CD14-positive monocyte (primary cell): ENCODE measurements around the gene TMEM218. TPM values are rescaled to one million over a fixed set of nuclear protein-coding genes. Genes with fewer than 3 reads are reported as not detected.

Experiments
- DNase-seq, 3 donors: peaks; one replicate each; pipeline ENCODE4 v3.0.0-alpha.2; 2011 to 2022
- H2AFZ ChIP-seq: 2 replicates; pipeline ENCODE4 v1.6.0; 2012; ENCODE audit warnings: mild to moderate bottlenecking, low read depth, low read length, inconsistent platforms; ENCODE audit not compliant: insufficient read depth, poor library complexity, severe bottlenecking
- H3K27ac ChIP-seq, 2 donors: 1 replicate in 1 of 2; 2 replicates in 1 of 2; pipeline ENCODE4 v1.5.1; 2012 to 2013; ENCODE audit warnings: low read length in 2 of 2, control low read depth in 1 of 2, inconsistent platforms in 1 of 2, low read depth in 1 of 2, mild to moderate bottlenecking in 1 of 2
- H3K27me3 ChIP-seq, 2 donors: one replicate each; pipeline versions ENCODE4 v1.6.0 to v1.6.1; 2011 to 2013; ENCODE audit warnings: low read length in 2 of 2; ENCODE audit not compliant: control insufficient read depth in 2 of 2, insufficient read depth in 2 of 2
- H3K36me3 ChIP-seq, 2 donors: replicated peaks in 1 of 2; 1 replicate in 1 of 2; 2 replicates in 1 of 2; pipeline versions ENCODE4 v1.5.1 to v1.6.1; 2012 to 2013; ENCODE audit warnings: low read length in 2 of 2, control low read depth in 1 of 2, inconsistent platforms in 1 of 2, mild to moderate bottlenecking in 1 of 2; ENCODE audit not compliant: insufficient read depth in 2 of 2, control insufficient read depth in 1 of 2
- H3K4me1 ChIP-seq, 2 donors: 1 replicate in 1 of 2; 2 replicates in 1 of 2; pipeline versions ENCODE4 v1.5.1 to v1.6.1; 2012 to 2013; ENCODE audit warnings: low read length in 2 of 2, control low read depth in 1 of 2, inconsistent platforms in 1 of 2, mild to moderate bottlenecking in 1 of 2, moderate library complexity in 1 of 2; ENCODE audit not compliant: insufficient read depth in 2 of 2, control insufficient read depth in 1 of 2
- H3K4me2 ChIP-seq: replicated peaks from 2 replicates; pipeline ENCODE3; 2012; ENCODE audit warnings: low read length, moderate library complexity, mild to moderate bottlenecking; ENCODE audit not compliant: poor library complexity, severe bottlenecking; ENCODE audit errors: extremely low read depth
- H3K4me3 ChIP-seq, 3 experiments: fragments of 200-600 bp in 1 of 3; sonication (generic) in 1 of 3; replicated peaks in 1 of 3; 1 replicate in 2 of 3; 2 replicates in 1 of 3; pipeline ENCODE4 v1.5.1; 2011 to 2013; ENCODE audit warnings: low read length in 3 of 3, mild to moderate bottlenecking in 3 of 3, control low read depth in 2 of 3, low read depth in 2 of 3, inconsistent platforms in 1 of 3, moderate library complexity in 1 of 3
- H3K79me2 ChIP-seq: 2 replicates; pipeline ENCODE4 v1.6.0; 2012; ENCODE audit warnings: mild to moderate bottlenecking, control low read depth, inconsistent platforms, low read length, moderate library complexity; ENCODE audit not compliant: insufficient read depth
- H3K9ac ChIP-seq: 2 replicates; pipeline ENCODE4 v1.6.0; 2017; ENCODE audit warnings: low read length, mild to moderate bottlenecking; ENCODE audit not compliant: insufficient read depth, poor library complexity, severe bottlenecking
- H3K9me3 ChIP-seq, 2 donors: replicated peaks in 1 of 2; 1 replicate in 1 of 2; 2 replicates in 1 of 2; pipeline versions ENCODE4 v1.5.1 to v1.6.1; 2012 to 2013; ENCODE audit warnings: low read length in 2 of 2, control low read depth in 1 of 2; ENCODE audit not compliant: control insufficient read depth in 1 of 2, insufficient read depth in 1 of 2
- H4K20me1 ChIP-seq: 2 replicates; pipeline ENCODE4 v1.6.0; 2012; ENCODE audit warnings: mild to moderate bottlenecking, low read length, control low read depth, moderate library complexity; ENCODE audit not compliant: insufficient read depth
- H3K27ac Mint-ChIP-seq, 7 donors: one replicate each; pipeline ENCODE4 v1.8.0; 2020; ENCODE audit warnings: mild to moderate bottlenecking in 7 of 7, mixed read lengths in 7 of 7, moderate library complexity in 6 of 7, inconsistent platforms in 2 of 7
- H3K27me3 Mint-ChIP-seq, 3 donors: one replicate each; pipeline ENCODE4 v1.8.0; 2021 to 2022; ENCODE audit warnings: low read depth in 3 of 3, mild to moderate bottlenecking in 3 of 3, mixed read lengths in 3 of 3, moderate library complexity in 3 of 3, inconsistent platforms in 1 of 3
- H3K36me3 Mint-ChIP-seq, 2 donors: one replicate each; pipeline ENCODE4 v1.8.0; 2020; ENCODE audit warnings: mixed read lengths in 2 of 2, inconsistent platforms in 1 of 2, mild to moderate bottlenecking in 1 of 2
- H3K4me1 Mint-ChIP-seq: one replicate; pipeline ENCODE4 v1.8.0; 2020; ENCODE audit warnings: mild to moderate bottlenecking, mixed read lengths
- H3K4me3 Mint-ChIP-seq, 2 donors: one replicate each; pipeline ENCODE4 v1.8.0; 2020; ENCODE audit warnings: mild to moderate bottlenecking in 2 of 2, mixed read lengths in 2 of 2, moderate library complexity in 1 of 2
- H3K9me3 Mint-ChIP-seq, 7 donors: one replicate each; pipeline ENCODE4 v1.8.0; 2020 to 2022; ENCODE audit warnings: mixed read lengths in 7 of 7, mild to moderate bottlenecking in 6 of 7, moderate library complexity in 6 of 7, inconsistent platforms in 2 of 7
- WGBS: methylation state at CpG from one replicate; pipeline ENCODE4 v1.1.5; 2013; ENCODE audit warnings: missing lambda C conversion rate; ENCODE audit not compliant: insufficient coverage; 5-methylcytosine and 5-hydroxymethylcytosine counted together
- intact Hi-C, 2 donors: fragments of 100-400 bp; cut with micrococcal nuclease; formaldehyde crosslinking; loops; one replicate each; pipeline versions ENCODE4 v1.15.0 to v1.15.1; 2023
- polyA plus RNA-seq, 3 donors: library from polyadenylated mRNA; depleted of rRNA in 1 of 3; unstranded in 2 of 3; stranded (reverse) in 1 of 3; fragments of 300-500 nt in 2 of 3; fragments of >200 nt in 1 of 3; fragmentation: Illumina TruSeq in 2 of 3; gene quantifications; 1 replicate in 2 of 3; 2 replicates in 1 of 3; pipeline ENCODE4 v1.2.3, GENCODE V29; 2012 to 2021
- TF ChIP-seq, protein P1 (sequence below): fragments of 200-600 bp; IDR thresholded peaks from one replicate; pipeline ENCODE4 v1.8.0; 2022; ENCODE audit warnings: antibody characterized with exemption, mild to moderate bottlenecking

Gene TMEM218
- polyA plus RNA-seq, 3 donors, result 40.3 to 57.7 (median 55.7) TPM

DNA sequence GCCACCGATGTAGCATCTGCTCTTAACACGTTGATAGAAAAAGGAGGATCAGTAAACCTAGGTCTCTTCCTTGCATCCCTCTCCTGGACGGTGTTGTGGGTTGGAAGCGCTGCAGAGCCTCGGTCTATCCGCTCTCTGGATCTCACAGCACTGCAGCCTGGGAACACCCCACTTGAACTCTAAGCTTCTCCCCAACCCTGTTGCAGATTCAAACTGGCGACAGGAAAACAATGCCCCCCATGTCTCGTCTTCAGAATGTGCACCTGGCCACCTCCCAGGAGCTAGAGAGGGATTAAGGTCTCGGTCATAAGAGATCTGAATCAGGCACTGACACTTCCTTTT, 454 bp downstream of the TMEM218 start:
- peak in 1 of 3 donors; percentile 17 for DNase-seq
- no peaks in the 10 kb centered on the region for H3K27me3 ChIP-seq
- H3K4me1 ChIP-seq, result peaks cover 17 to 19% of the 10 kb centered on the region in 2 donors
- intact Hi-C loops, result loop anchor here (5.0 kb wide), 2 partner anchors 39 to 49 kb away; partner anchors contain the start of gene SLC37A2 (in 1 of the 2)
- peaks cover 20% of the 10 kb centered on the region for H3K4me1 Mint-ChIP-seq
- H3K36me3 ChIP-seq, result no peaks in the 10 kb centered on the region
- 0% methylated on average over 5 of the region's 9 CpGs for WGBS
- no peaks in the 10 kb centered on the region for H3K9me3 ChIP-seq
- H3K27ac ChIP-seq, result peak overlapping the region; percentile 86 to 88
- H3K4me3 Mint-ChIP-seq, result peak overlapping the region; percentile 86 to 96
- peaks cover 0 to 5% (median 3%) of the 10 kb centered on the region in 3 donors for H3K27me3 Mint-ChIP-seq
- H3K9ac ChIP-seq, result peak overlapping the region; percentile 77
- peak overlapping the region; percentile 89 to 99 (median 96) for H3K27ac Mint-ChIP-seq
- peak overlapping the region; percentile 88 for H3K4me2 ChIP-seq
- H3K9me3 Mint-ChIP-seq, result peaks cover 0 to 3% (median 0%) of the 10 kb centered on the region in 7 donors
- H2AFZ ChIP-seq, result peak overlapping the region; percentile 99
- H3K4me3 ChIP-seq, result peak overlapping the region; percentile 86 to 93 (median 90)
- TF ChIP-seq, protein P1, sequence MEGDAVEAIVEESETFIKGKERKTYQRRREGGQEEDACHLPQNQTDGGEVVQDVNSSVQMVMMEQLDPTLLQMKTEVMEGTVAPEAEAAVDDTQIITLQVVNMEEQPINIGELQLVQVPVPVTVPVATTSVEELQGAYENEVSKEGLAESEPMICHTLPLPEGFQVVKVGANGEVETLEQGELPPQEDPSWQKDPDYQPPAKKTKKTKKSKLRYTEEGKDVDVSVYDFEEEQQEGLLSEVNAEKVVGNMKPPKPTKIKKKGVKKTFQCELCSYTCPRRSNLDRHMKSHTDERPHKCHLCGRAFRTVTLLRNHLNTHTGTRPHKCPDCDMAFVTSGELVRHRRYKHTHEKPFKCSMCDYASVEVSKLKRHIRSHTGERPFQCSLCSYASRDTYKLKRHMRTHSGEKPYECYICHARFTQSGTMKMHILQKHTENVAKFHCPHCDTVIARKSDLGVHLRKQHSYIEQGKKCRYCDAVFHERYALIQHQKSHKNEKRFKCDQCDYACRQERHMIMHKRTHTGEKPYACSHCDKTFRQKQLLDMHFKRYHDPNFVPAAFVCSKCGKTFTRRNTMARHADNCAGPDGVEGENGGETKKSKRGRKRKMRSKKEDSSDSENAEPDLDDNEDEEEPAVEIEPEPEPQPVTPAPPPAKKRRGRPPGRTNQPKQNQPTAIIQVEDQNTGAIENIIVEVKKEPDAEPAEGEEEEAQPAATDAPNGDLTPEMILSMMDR, result no peak
- H4K20me1 ChIP-seq, result no peaks in the 10 kb centered on the region
- H3K36me3 Mint-ChIP-seq, result peaks cover 6 to 7% of the 10 kb centered on the region in 2 donors
- peaks cover 12% of the 10 kb centered on the region for H3K79me2 ChIP-seq

DNA sequence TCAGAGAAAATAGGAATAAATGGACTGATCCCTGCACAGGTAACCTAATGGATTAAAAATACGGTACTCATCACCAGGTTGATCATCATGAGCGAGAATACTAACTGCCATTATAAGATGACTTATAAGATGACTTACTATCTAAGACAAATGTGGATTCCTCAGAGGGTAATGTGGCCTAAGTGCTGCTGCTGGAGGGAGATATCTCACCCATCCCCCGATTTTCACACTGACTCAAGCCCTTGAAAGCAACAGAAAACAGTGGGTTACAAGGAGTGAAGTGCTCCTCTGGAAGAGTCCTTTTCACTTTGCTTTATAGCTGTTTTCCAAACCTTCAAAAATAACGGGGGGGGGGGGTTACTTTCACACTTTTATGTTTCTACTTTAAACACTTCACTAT, 920 bp downstream of the TMEM218 start:
- peak overlapping the region; percentile 99 for H2AFZ ChIP-seq
- peak overlapping the region; percentile 86 to 96 for H3K4me3 Mint-ChIP-seq
- H3K9me3 ChIP-seq, result no peaks in the 10 kb centered on the region
- H3K36me3 Mint-ChIP-seq, result peaks cover 7% of the 10 kb centered on the region in 2 donors
- intact Hi-C loops, result loop anchor here (5.0 kb wide), 2 partner anchors 38 to 48 kb away; partner anchors contain the start of gene SLC37A2 (in 1 of the 2)
- H3K4me2 ChIP-seq, result peak overlapping the region; percentile 88
- H3K9me3 Mint-ChIP-seq, result peaks cover 0 to 3% (median 0%) of the 10 kb centered on the region in 7 donors
- H3K36me3 ChIP-seq, result no peaks in the 10 kb centered on the region
- peak overlapping the region in 5 of 7 donors; percentile 53 to 99 (median 96) for H3K27ac Mint-ChIP-seq
- DNase-seq, result no peak
- peaks cover 0 to 5% (median 3%) of the 10 kb centered on the region in 3 donors for H3K27me3 Mint-ChIP-seq
- H3K4me1 ChIP-seq, result peaks cover 17 to 19% of the 10 kb centered on the region in 2 donors
- peaks cover 25% of the 10 kb centered on the region for H3K4me1 Mint-ChIP-seq
- WGBS, result no CpG with 5 or more reads among the region's 4 CpGs
- H4K20me1 ChIP-seq, result no peaks in the 10 kb centered on the region
- peak overlapping the region; percentile 77 for H3K9ac ChIP-seq
- H3K4me3 ChIP-seq, result peak overlapping the region; percentile 86 to 93 (median 90)
- TF ChIP-seq, protein P1, result no peak
- peak overlapping the region; percentile 86 to 88 for H3K27ac ChIP-seq
- no peaks in the 10 kb centered on the region for H3K27me3 ChIP-seq
- peaks cover 12% of the 10 kb centered on the region for H3K79me2 ChIP-seq
